ENCODE data around the gene SLC25A47.

DNA sequence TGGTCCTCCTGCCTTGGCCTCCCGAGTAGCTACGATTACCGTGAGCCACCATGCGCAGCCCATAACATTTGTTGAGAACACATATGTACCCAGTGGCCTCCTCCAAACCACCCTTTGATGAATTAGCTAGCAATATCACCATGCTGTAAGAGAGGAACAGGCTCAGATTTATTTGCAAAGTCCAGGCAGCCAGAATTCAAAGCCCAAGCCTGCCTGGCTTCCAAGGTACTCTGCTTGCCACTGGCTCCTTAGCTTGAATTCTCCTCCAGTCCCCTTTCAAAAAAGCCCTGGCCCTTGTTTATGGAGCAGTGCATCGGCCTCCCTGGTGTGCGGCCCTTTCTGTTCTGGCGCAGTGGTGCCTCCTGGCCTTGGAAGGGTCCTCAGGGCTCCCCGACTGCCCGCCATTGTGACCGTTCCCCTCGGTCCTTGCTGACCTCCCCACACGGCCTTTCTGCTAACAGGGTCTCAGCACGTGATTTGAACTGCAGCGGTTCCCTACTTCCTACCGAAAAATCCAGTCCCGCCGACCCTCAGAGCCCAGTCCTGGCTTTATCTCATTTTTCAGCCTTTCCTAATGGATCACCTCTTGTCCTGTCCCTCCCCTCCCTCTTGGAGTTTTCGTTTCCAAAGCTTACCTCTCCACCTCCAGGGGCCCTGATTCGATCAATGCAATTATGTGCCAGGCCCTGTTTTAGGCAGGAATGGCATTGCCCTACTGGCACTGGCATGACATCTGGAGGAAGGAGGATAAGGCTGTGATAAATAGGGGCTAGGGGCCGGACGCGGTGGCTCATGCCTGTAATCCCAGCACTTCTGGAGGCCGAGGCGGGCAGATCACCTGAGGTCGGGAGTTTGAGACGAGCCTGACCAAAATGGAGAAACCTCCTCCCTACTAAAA lies 38.9 kb upstream of the SLC25A47 start:
- TF ChIP-seq, protein P1, sequence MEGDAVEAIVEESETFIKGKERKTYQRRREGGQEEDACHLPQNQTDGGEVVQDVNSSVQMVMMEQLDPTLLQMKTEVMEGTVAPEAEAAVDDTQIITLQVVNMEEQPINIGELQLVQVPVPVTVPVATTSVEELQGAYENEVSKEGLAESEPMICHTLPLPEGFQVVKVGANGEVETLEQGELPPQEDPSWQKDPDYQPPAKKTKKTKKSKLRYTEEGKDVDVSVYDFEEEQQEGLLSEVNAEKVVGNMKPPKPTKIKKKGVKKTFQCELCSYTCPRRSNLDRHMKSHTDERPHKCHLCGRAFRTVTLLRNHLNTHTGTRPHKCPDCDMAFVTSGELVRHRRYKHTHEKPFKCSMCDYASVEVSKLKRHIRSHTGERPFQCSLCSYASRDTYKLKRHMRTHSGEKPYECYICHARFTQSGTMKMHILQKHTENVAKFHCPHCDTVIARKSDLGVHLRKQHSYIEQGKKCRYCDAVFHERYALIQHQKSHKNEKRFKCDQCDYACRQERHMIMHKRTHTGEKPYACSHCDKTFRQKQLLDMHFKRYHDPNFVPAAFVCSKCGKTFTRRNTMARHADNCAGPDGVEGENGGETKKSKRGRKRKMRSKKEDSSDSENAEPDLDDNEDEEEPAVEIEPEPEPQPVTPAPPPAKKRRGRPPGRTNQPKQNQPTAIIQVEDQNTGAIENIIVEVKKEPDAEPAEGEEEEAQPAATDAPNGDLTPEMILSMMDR (IDR thresholded peaks at IDR 0.05; ENCODE audit: low read length): no peak
- TF ChIP-seq EZH2 (optimal IDR thresholded peaks at IDR 0.05; ENCODE audit: low read depth, low read length) (no peak), EZH2phosphoT487 (IDR thresholded peaks at IDR 0.05; ENCODE audit: low read length) (no peak)

Measured in MM.1S (cell line).